ENCODE results near the gene FIGNL2.

DNA sequence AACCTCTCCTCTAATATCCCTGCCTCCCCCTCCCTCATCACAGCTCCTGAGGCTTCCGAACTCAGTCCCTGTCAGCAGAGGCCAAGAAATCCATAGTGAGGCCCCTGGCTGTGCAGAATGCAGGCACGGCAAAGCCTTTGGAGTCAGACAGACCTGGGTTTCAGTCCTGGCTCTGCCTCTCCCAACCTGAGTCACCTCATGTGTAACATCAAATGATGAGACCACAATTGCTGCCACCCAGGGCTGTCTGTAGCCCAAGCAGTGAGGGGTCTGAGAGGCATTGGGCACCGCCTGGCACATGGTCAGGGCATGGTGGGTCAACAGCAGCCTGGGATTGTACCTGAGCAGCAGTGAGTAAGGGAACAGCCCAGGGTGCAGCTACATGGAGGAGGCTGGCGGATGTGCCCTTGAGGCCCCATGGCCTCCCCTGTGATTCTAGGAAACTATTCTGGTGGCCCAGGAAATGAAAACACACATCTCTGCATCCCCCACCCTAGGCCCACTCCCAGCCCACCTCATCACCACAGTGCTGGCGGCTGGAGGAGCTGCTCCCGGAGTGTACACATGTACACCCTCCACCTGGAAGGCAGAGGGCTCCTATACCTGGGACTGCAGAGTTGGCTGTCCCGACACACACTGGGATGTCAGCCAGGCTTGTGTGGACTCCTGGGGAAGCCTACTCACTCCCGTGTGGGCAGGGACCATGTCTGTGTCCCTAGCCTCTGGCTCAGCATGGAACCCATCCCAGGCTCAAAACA is 47.0 kb upstream of the FIGNL2 start:
- TF ChIP-seq, protein P1, sequence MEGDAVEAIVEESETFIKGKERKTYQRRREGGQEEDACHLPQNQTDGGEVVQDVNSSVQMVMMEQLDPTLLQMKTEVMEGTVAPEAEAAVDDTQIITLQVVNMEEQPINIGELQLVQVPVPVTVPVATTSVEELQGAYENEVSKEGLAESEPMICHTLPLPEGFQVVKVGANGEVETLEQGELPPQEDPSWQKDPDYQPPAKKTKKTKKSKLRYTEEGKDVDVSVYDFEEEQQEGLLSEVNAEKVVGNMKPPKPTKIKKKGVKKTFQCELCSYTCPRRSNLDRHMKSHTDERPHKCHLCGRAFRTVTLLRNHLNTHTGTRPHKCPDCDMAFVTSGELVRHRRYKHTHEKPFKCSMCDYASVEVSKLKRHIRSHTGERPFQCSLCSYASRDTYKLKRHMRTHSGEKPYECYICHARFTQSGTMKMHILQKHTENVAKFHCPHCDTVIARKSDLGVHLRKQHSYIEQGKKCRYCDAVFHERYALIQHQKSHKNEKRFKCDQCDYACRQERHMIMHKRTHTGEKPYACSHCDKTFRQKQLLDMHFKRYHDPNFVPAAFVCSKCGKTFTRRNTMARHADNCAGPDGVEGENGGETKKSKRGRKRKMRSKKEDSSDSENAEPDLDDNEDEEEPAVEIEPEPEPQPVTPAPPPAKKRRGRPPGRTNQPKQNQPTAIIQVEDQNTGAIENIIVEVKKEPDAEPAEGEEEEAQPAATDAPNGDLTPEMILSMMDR (IDR thresholded peaks at IDR 0.05) = no peak
- no peak for TF ChIP-seq POLR2A (IDR thresholded peaks at IDR 0.05)
